ENCODE data around the gene KIRREL1. TPM values are rescaled to one million over a fixed set of nuclear protein-coding genes. Genes with fewer than 3 reads are reported as not detected.
A peak's percentile ranks its signal among the peaks of the same experiment; 100 is the strongest.

The KIRREL1 gene
- total RNA-seq, 1 donor = 174 TPM

- H3K4me1 ChIP-seq (ENCODE audit: insufficient read depth, low read length) = peaks cover 31% of the 10 kb centered on the region
- DNase-seq (ENCODE audit: insufficient read length, low spot score, missing footprints) = no peak
- no peak overlapping the region for H3K4me2 ChIP-seq (ENCODE audit: insufficient read depth, low read length)
- H2AFZ ChIP-seq (ENCODE audit: low read length) = no peak overlapping the region
- H3K27ac ChIP-seq (ENCODE audit: low read depth, low read length) = no peak overlapping the region
- H4K20me1 ChIP-seq (ENCODE audit: insufficient read depth, low read length) = no peaks in the 10 kb centered on the region
- no peaks in the 10 kb centered on the region for H3K36me3 ChIP-seq (ENCODE audit: insufficient read depth, low read length)
- H3K79me2 ChIP-seq (ENCODE audit: insufficient read depth, low read length) = no peaks in the 10 kb centered on the region
- H3K4me3 ChIP-seq (ENCODE audit: insufficient read depth, low read length) = no peak overlapping the region
- no peaks in the 10 kb centered on the region for H3K9me3 ChIP-seq (ENCODE audit: low read depth, low read length)
- H3K27me3 ChIP-seq (ENCODE audit: insufficient read depth, low read length) = no peaks in the 10 kb centered on the region
- no peak for TF ChIP-seq CTCF (IDR thresholded peaks at IDR 0.05; ENCODE audit: extremely low read depth, low read depth, low read length)
Observed at GRCh38 chr1:157967205-157967604, 26.2 kb upstream of the KIRREL1 start.

GRCh38 chr1:157968508-157968907, 24.9 kb upstream of the KIRREL1 start:
- Histone ChIP-seq H4K20me1 (ENCODE audit: insufficient read depth, low read length) (no peaks in the 10 kb centered on the region), H3K27ac (ENCODE audit: low read depth, low read length) (peak overlapping the region; percentile 79), H2AFZ (ENCODE audit: low read length) (peak overlapping the region; percentile 66), H3K4me3 (ENCODE audit: insufficient read depth, low read length) (peak overlapping the region; percentile 0), H3K79me2 (ENCODE audit: insufficient read depth, low read length) (no peaks in the 10 kb centered on the region), H3K9me3 (ENCODE audit: low read depth, low read length) (no peaks in the 10 kb centered on the region), H3K4me2 (ENCODE audit: insufficient read depth, low read length) (peak overlapping the region; percentile 79), H3K27me3 (ENCODE audit: insufficient read depth, low read length) (no peaks in the 10 kb centered on the region), H3K4me1 (ENCODE audit: insufficient read depth, low read length) (peaks cover 26% of the 10 kb centered on the region), H3K36me3 (ENCODE audit: insufficient read depth, low read length) (no peaks in the 10 kb centered on the region)
- TF ChIP-seq CTCF (IDR thresholded peaks at IDR 0.05; ENCODE audit: extremely low read depth, low read depth, low read length) = no peak
- DNase-seq (ENCODE audit: insufficient read length, low spot score, missing footprints) = no peak

GRCh38 chr1:157968946-157969345, 24.5 kb upstream of the KIRREL1 start:
- DNase-seq (ENCODE audit: insufficient read length, low spot score, missing footprints) = peak; percentile 87
- H3K79me2 ChIP-seq (ENCODE audit: insufficient read depth, low read length) = no peaks in the 10 kb centered on the region
- no peaks in the 10 kb centered on the region for H3K9me3 ChIP-seq (ENCODE audit: low read depth, low read length)
- H3K4me3 ChIP-seq (ENCODE audit: insufficient read depth, low read length) = peak overlapping the region; percentile 43
- H3K27me3 ChIP-seq (ENCODE audit: insufficient read depth, low read length) = no peaks in the 10 kb centered on the region
- peak overlapping the region; percentile 79 for H3K27ac ChIP-seq (ENCODE audit: low read depth, low read length)
- no peaks in the 10 kb centered on the region for H4K20me1 ChIP-seq (ENCODE audit: insufficient read depth, low read length)
- peak overlapping the region; percentile 79 for H3K4me2 ChIP-seq (ENCODE audit: insufficient read depth, low read length)
- TF ChIP-seq CTCF (IDR thresholded peaks at IDR 0.05; ENCODE audit: extremely low read depth, low read depth, low read length) = no peak
- peaks cover 26% of the 10 kb centered on the region for H3K4me1 ChIP-seq (ENCODE audit: insufficient read depth, low read length)
- H2AFZ ChIP-seq (ENCODE audit: low read length) = peak overlapping the region; percentile 66
- H3K36me3 ChIP-seq (ENCODE audit: insufficient read depth, low read length) = no peaks in the 10 kb centered on the region

- H3K27ac ChIP-seq (ENCODE audit: low read depth, low read length) = peak overlapping the region; percentile 79
- no peaks in the 10 kb centered on the region for H3K36me3 ChIP-seq (ENCODE audit: insufficient read depth, low read length)
- TF ChIP-seq CTCF (IDR thresholded peaks at IDR 0.05; ENCODE audit: extremely low read depth, low read depth, low read length) = peak; percentile 96
- H3K4me3 ChIP-seq (ENCODE audit: insufficient read depth, low read length) = no peak overlapping the region
- no peaks in the 10 kb centered on the region for H3K27me3 ChIP-seq (ENCODE audit: insufficient read depth, low read length)
- no peak overlapping the region for H2AFZ ChIP-seq (ENCODE audit: low read length)
- peak overlapping the region; percentile 79 for H3K4me2 ChIP-seq (ENCODE audit: insufficient read depth, low read length)
- no peaks in the 10 kb centered on the region for H3K9me3 ChIP-seq (ENCODE audit: low read depth, low read length)
- no peaks in the 10 kb centered on the region for H4K20me1 ChIP-seq (ENCODE audit: insufficient read depth, low read length)
- peak; percentile 87 for DNase-seq (ENCODE audit: insufficient read length, low spot score, missing footprints)
- H3K79me2 ChIP-seq (ENCODE audit: insufficient read depth, low read length) = no peaks in the 10 kb centered on the region
- H3K4me1 ChIP-seq (ENCODE audit: insufficient read depth, low read length) = peaks cover 26% of the 10 kb centered on the region
Observed at GRCh38 chr1:157969697-157970485, 23.6 kb upstream of the KIRREL1 start.
